Activated T-helper 1 cell treated with Interleukin-2 at 50 U/mL for 16 hours (primary cell): ENCODE results near the gene UPK3A.
"Not testable (repeated sequence)": the region's sequence is repeated elsewhere in the genome, so short reads cannot be mapped to it uniquely, and the experiment has no call there.

Experiments
- DNase-seq: peaks from one replicate; pipeline ENCODE4 v3.0.0-alpha.2; 2020; ENCODE audit warnings: low read depth

The UPK3A gene

DNA sequence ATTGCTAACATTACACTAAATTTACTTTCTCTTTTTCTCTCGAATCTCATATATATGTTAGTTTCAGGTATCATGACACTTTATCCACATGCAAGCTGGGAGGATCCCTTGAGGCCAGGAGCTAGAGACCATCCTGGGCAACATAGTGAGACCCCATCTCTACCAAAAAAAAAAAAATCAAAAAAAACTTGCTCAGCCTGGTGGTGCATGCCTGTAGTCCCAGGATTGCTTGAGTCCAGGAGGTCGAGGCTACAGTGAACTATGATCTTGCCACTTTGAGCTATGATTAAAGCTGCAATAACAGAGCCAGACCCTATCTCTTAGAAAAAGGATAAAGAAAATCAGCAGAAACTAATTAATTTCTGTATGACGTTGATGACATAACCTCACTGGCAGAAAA is 3.7 kb upstream of the UPK3A start:
- DNase-seq, result no peak

DNA sequence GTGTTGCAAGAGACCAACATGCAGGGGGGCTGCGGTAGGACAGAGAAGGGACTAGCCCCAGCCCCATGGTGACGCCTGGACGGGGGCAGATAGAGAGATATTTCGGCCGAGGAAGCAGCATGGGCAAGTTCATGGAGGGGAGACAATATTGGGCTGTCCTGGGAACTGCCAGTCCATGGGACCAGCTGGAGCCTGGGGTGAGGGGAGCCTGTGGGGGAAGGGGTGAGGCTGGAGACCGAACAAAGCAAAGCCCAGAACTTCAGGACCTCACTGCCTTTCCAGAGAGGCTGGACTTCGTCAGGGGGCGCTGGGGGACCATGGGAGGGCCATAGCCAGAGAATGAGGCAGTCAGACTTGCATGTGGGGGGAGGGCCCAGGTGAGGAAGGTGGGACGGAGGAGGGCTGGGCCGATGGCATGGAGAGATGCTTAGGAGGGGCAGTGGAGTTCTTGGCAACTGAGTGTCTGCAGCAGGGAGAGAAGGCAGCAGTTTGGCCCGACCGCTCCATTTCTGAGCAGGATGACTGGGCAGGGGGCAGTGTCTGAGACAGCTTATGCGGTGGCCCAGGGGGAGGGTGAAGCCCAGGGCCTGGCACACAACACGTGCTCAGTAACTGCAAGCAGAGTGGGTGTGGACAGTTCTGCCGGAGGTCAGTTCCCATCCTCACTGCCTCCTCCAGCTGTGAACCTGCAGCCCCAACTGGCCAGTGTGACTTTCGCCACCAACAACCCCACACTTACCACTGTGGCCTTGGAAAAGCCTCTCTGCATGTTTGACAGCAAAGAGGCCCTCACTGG is 712 bp downstream of the UPK3A start:
- no peak for DNase-seq

DNA sequence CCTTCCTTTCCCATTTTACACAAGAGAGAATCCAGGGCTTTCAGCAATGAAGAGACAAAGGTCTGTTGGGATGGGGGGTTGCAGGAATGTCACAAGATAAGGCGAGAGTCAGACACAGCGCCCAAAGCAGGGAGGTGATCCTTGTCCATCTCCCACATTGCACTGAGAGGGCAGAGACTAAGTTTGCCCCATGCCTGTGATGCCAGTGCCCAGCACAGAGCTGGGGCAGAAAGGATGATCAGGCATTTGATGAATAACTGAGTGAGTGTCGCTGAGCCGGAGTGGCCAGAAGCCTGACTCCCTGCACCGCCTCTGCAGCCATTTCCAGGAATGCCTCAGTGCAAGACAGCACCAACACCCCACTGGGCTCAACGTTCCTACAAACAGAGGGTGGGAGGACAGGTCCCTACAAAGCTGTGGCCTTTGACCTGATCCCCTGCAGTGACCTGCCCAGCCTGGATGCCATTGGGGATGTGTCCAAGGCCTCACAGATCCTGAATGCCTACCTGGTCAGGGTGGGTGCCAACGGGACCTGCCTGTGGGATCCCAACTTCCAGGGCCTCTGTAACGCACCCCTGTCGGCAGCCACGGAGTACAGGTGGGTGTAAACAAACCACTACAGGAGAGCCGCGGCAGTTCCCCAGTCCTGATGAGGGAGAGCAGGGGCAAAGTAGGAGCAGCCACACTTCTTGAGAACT is 2.3 kb downstream of the UPK3A start:
- no peak for DNase-seq

DNA sequence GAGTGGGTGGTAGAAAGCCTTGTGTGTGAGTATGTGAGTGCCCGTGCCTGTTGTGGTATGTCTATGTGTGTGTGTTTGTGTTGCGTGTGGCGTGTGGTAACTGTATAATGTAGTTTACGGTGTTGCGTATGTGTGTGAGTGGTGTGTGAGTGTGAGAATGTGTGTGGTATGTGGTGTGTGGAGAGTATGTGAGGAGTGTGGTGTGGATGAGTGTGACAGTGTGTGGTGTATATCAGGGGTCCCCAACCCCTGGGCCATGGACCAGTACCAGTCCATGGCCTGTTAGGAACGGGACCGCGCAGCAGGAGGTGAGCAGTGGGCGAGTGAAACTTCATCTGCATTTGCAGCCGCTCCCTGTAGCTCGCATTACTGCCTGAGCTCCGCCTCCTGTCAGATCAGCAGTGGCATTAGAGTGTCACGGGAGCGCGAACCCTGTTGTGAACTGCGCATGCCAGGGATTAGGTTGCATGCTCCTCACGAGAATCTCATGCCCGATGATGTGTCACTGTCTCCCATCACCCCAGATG is 5.7 kb downstream of the UPK3A start:
- no peak for DNase-seq

DNA sequence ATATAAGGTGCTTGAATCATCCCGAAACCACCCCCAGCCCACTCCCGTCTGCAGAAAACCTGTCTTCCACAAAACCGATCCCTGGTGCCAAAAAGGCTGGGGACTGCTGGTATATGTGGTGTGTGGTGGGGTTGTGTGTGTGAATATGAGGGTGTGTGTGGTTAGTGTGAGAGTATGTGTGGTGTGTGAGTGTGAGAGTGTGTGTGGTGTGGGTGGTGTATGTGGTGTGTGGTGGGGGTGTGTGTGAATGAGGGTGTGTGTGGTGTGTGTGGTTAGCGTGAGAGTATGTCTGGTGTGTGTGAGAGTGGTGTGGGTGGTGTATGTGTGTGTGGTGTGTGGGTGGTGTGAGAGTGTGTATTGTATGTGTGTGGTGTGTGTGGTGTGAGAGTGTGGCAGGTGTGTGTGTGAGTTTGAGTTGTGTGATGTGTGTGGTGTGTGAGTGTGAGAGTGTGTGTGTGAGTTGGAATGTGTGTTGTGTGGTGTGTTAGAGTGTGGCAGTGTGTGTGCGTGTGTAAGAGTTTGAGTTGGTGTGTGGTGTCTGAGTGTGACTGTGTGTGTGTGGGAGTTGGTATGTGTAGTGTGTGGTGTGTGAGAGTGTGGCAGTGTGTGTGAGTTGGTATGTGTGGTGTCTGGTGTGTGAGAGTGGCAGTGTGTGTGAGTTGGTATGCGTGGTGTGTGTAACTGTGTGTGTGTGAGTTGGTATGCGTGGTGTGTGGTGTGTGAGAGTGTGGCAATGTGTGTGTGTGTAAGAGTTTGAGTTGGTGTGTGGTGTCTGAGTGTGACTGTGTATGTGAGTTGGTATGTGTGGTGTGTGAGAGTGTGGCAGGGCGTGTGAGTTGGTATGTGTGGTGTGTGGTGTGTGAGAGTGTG is 6.5 kb downstream of the UPK3A start:
- DNase-seq, result no peak

DNA sequence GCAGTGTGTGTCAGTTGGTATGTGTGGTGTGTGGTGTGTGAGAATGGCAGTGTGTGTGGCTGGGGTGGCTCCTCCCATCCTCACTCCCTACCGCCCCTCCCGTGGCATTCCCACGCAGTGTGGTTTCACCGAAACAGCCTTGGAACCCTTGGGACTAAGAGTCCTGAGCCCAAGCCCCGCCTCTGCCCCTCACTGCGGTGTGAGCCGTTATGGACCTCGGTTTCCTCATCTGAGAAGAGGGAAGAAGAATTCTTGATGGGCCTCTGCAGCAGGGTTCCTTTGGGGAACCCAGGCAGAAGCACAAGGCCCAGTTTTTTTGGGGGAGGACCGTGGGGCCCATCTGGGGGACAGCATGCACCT is 7.2 kb downstream of the UPK3A start:
- DNase-seq, result no peak

DNA sequence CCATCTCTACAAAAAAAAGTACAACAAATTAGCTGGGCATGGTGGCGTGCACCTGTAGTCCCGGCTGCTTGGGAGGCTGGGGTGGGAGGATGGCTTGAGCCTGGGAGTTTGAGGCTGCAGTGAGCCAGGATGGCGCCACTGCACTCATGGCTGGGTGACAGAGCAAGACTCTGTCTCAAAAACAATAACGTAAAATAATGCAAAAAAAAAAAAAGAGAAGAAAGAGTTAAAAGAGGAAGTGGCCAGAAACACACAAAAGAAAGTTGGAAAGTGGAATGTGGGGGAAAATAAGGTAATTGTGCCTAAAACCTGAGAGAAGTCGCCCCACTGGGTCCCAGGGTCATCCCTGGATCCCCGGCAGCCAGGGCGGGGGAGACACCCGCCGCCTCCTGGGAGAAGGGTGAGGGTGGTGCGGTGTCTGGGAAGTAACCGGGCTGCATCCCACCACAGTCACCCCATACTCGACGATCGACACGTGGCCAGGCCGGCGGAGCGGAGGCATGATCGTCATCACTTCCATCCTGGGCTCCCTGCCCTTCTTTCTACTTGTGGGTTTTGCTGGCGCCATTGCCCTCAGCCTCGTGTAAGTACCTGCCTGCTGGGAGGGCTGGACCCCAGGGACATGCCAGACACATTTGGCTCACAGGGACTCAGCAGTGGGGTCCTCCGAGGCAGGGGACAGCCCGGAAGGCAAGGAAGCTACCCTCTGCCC is 8.1 kb downstream of the UPK3A start:
- DNase-seq, result no peak

DNA sequence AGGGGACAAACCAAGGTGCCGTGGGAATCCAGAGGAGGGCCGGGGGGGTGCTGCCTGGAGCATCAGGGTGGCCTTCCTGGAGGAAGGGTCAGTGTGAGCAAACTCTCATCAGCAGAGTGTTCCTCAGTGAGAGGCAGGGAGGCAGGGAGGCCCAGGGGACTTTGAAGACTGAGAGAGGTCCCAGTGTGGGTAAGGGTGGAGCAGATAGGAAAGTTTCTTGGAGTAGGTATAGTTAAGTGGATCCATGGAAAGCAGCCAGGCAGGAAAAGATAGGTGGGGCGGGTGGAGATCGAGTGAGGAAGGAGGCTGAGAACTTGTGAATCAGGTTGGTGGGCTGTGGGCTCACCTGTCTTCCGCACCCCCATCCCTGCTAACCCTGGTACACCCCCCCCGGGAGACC is 9.3 kb downstream of the UPK3A start:
- DNase-seq, result no peak

DNA sequence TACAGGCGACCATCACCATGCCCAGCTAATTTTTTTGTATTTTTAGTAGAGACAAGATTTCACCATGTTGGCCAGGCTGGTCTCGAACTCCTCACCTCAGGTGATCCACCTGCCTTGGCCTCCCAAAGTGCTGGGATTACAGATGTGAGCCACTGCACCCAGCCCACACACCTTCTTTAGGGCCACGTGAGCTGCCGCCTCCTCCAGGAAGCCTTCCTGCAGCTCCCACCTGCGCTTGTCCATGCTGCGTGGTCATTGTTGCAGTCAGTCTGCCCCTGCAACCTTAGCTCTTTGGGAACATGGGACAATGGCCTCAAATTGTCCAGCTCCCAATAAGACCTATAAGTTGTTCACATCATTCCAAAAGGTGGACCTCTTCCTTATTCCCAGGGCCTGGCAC is 10.3 kb downstream of the UPK3A start:
- DNase-seq, result not testable (repeated sequence)

DNA sequence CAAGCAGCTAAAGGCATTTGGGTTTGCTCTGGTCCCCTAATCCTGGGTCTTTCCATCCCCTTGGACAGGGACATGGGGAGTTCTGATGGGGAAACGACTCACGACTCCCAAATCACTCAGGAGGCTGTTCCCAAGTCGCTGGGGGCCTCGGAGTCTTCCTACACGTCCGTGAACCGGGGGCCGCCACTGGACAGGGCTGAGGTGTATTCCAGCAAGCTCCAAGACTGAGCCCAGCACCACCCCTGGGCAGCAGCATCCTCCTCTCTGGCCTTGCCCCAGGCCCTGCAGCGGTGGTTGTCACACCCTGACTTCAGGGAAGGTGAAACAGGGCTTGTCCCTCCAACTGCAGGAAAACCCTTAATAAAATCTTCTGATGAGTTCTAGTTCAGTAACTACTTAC is 10.7 kb downstream of the UPK3A start:
- no peak for DNase-seq

DNA sequence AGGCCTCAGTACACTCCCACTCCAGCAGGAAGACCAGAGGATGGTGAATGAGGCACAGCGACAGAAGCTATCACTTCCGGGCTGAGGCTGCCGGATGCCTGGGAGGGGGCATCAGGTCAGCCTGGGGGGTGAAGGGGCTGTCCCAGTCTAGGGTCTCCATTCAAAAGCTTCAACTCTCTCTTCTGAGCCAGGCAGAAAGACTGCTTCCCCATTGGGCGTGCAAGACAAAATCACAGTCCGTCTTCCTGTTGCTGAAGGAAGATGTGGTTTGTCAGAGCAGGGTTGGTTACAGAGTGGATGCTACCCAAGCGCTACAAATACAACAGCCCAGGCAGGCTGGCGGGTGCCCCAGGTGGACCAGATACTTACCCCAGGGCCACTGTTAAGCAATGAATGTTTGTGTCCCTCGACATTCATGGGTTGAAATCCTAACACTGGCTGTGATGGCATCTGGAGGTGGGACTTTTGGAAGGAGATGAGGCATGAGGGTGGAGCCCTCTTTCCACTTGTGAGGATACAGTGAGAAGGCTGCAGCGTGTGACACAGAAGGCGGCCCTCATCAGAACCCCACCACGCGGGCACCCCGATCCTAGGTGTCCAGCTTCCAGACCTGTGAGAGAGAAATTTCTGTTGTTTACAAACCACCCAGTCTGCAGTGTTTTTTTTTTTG is 12.0 kb downstream of the UPK3A start:
- DNase-seq, result peak; percentile 12

DNA sequence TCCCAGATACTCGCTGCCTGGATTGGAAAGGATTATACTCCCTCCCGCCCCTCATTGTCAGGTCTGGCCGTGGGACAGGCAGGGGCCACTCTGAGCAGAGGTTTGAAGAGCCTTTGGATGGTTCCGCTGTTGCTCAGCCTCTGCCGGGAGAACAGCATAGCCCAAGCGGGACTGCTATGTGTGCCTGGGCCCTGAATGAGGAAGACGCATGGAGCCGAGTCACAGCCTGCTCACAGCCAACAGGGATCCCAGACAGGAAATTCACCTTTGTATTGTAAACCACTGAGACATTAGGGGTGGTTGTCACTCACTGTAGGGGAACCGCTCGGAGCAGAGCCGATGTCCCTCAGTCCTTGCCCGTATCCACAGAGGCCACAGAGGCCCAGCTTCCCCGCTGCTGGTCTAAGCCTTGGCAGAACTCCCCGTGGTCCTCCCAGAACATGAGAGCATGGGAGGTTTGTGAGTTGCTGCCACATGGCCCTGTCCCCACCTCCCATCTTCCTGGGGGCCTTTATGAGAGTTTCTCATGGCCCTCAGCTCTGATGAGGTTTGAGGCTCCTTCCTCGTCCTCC is 14.3 kb downstream of the UPK3A start:
- DNase-seq, result no peak

DNA sequence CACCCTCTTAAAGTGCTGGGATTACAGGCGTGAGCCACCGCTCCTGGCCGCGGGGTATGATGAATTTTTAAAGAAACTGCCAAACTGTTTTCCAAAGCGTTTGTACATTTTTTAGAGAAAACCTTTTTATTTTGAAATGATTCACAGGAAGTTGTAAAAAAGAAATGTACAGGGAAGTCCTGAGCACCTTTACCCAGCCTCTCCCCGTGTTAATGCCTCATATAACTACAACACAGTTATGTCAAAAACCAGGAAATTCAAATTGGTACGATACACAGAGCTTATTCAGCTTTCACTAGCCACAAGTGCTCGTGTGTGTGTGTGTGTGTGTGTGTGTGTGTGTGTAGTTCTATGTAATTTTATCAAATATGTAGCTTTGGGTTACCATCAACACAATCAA is 18.0 kb downstream of the UPK3A start:
- no peak for DNase-seq

DNA sequence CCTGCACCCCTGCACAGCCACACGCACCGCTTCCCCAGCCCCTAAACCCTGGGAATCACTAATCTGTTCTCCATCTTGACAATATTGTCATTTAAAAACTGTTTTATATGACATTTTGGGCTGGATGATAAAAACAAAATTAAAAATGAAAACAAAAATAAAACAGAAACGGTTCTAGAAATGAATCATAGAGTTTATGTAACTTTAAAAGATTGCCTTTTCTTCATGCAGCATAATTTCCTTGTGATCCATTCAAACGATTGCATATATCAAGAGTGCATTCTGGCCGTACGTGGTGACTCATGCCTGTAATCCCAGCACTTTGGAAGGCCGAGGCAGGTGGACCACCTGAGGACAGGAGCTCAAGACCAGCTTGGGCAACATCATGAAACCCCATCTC is 18.4 kb downstream of the UPK3A start:
- no peak for DNase-seq

DNA sequence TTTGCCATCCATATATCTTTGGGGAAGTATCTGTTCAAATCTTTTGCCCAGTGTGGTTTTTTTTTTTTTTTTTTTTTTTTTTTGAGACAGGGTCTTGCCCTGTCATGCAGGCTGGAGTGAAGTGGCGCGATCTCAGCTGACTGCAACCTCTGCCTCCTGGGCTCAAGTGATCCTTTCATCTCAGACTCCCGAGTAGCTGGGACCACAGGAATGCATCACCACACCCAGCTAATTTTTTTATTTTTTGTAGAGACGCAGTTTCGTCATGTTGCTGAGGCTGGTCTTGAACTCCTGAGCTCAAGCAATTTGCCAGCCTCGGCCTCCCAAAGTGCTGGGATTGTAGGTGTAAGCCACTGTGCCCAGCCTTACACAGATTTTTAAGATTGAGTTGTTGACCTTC is 20.2 kb downstream of the UPK3A start:
- DNase-seq, result no peak

DNA sequence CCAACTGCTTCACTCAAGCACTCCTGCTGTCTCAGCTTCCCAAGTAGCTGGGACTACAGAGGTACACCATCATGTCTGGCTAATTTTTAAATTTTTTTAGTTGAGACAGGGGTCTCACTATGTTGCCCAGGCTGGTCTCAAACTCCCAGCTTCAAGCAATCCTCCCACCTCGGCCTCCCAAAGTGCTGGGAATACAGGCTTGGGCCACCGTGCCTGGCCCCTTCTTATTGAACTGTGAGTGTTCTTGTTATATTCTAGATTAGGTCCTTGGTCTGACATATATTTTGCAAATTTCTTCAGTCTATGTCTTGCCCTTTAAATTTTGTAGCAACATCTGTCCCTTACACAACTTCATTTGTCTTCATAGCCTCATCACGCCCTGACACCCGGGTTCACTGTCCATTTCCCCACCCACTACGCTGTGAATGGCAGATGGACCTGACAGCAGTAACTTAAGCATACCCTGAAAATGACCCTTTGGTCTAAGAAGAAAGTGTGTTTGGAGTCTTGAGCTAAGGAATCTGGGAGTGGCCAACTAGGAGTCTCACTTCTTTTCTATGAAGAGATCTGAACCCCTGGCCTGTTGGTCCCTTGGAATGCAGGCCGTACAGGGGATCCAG is 20.8 kb downstream of the UPK3A start:
- no peak for DNase-seq

DNA sequence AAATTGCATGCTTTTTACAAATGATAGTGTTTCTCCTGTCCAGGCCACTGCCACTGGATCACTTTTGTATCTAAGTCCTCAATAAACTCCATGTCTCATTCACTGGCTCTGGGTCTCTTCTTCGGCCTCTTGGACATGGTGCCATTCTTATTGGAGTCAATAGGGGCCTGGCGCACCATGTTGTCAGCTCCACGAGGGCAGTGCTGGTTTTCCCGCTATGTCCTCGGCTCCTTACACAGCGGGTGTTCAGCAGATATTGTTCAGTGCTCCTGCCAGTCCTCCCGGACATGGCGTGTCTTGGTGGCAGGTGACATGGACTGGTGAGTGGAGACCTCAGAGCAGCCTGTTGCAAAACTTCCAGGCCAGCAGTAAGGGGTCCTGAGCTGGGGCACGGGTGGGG is 21.4 kb downstream of the UPK3A start:
- no peak for DNase-seq

DNA sequence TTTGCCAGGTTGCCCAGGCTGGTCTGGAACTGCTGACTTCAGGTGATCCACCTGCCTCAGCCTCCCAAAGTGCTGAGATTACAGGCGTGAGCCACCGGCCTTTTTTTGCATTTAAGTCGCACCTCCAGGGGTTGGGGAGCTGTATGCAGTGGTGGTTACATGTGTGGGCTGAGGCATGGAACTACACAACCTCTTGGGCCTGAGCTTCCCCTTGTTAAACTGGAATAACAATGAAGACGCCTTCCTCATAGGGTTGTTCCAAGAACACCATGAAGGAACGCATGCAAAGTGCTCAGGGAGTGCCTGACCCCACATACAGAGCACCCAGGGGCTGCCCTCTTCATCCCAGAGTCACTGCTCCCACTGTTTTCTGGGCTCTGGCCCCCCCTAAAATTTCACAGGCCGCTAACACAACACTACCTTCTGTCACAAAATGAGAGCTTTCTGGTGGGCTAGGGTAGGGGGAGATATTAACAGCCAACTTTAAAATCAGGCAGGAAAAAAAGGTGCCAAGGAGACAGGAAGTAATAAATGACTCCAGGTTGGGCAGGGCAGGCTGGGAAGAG is 23.7 kb downstream of the UPK3A start:
- no peak for DNase-seq

DNA sequence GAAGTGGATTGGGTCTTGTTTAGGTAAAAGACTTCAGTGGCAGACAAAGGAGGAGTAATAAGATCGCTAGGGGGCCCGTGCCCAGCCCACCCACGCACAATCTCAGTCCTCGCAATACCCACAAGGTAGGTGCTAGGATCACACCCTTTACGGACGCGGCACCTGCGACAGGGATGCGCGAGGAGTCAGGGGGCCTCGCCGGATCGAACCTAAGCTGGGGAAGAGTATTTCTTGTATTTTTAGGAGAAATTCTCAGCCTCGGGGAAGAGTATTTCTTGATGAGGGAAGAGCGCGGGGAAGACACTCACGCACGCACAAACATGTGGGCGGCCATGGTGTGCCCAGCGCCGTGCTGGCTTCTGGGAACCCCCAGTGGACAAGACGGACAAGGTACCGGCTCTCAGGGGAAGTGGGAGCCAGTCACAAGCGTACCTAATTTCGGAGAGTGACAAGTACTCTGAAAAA is 24.2 kb downstream of the UPK3A start:
- DNase-seq, result no peak
